Activated CD4-positive, alpha-beta memory T cell treated with anti-CD3 and anti-CD28 coated beads for 36 hours (primary cell): Measurements from ENCODE around the gene D2HGDH. TPM values are rescaled to one million over a fixed set of nuclear protein-coding genes. Genes with fewer than 3 reads are reported as not detected.
"Not testable (repeated sequence)": the region's sequence is repeated elsewhere in the genome, so short reads cannot be mapped to it uniquely, and the experiment has no call there.

Experiments
- CTCF ChIA-PET: fragments of 350-600 bp; sonication (Branson Sonifier 250); formaldehyde crosslinking; loops from one replicate; lab custom pipeline; 2021; ENCODE audit warnings: antibody characterized with exemption, inconsistent platforms; lab: Charles Lee
- POLR2A ChIA-PET: fragments of 350-600 bp; sonication (Branson Sonifier 250); formaldehyde crosslinking; loops from one replicate; lab custom pipeline; 2021; ENCODE audit warnings: antibody characterized with exemption; lab: Charles Lee
- DNase-seq: peaks from one replicate; pipeline ENCODE4 v3.0.0-alpha.2; 2020
- H3K27ac Mint-ChIP-seq: one replicate; pipeline ENCODE4 v1.8.0; 2021; ENCODE audit warnings: mixed read lengths
- H3K27me3 Mint-ChIP-seq: one replicate; pipeline ENCODE4 v1.8.0; 2021; ENCODE audit warnings: mixed read lengths
- H3K36me3 Mint-ChIP-seq: one replicate; pipeline ENCODE4 v1.8.0; 2021; ENCODE audit warnings: mixed read lengths
- H3K4me1 Mint-ChIP-seq: one replicate; pipeline ENCODE4 v1.8.0; 2021; ENCODE audit warnings: low read depth, mixed read lengths
- H3K4me3 Mint-ChIP-seq: one replicate; pipeline ENCODE4 v1.8.0; 2021; ENCODE audit warnings: mild to moderate bottlenecking, mixed read lengths
- H3K9me3 Mint-ChIP-seq: one replicate; pipeline ENCODE4 v1.8.0; 2021; ENCODE audit warnings: mixed read lengths
- intact Hi-C: fragments of 100-400 bp; cut with micrococcal nuclease; formaldehyde crosslinking; loops from one replicate; pipeline ENCODE4 v1.15.1; 2023
- total RNA-seq, 2 experiments: library from RNA; stranded (reverse); gene quantifications; one replicate each; pipeline ENCODE4 v1.2.3, GENCODE V29; 2021

Gene D2HGDH
- total RNA-seq, 2 experiments from 2014 or later: 27.5 to 28.2 TPM

GRCh38 chr2:241750076-241750840 lies 15.8 kb downstream of the D2HGDH start:
- intact Hi-C loops: no loop called here
- ChIA-PET POLR2A (no interaction called here), CTCF (no interaction called here)
- Mint-ChIP-seq H3K27me3 (no peaks in the 10 kb centered on the region), H3K36me3 (peaks cover 23% of the 10 kb centered on the region), H3K4me3 (no peak overlapping the region), H3K9me3 (no peaks in the 10 kb centered on the region), H3K27ac (no peak overlapping the region), H3K4me1 (no peaks in the 10 kb centered on the region)
- DNase-seq: no peak

- peaks cover 15% of the 10 kb centered on the region for H3K36me3 Mint-ChIP-seq
- H3K27me3 Mint-ChIP-seq: no peaks in the 10 kb centered on the region
- H3K4me3 Mint-ChIP-seq: no peak overlapping the region
- POLR2A ChIA-PET: no interaction called here
- CTCF ChIA-PET: no interaction called here
- H3K27ac Mint-ChIP-seq: no peak overlapping the region
- no peak for DNase-seq
- no peaks in the 10 kb centered on the region for H3K4me1 Mint-ChIP-seq
- no peaks in the 10 kb centered on the region for H3K9me3 Mint-ChIP-seq
- intact Hi-C loops: no loop called here
Measured at GRCh38 chr2:241751152-241751551, 16.7 kb downstream of the D2HGDH start.

- no peaks in the 10 kb centered on the region for H3K4me1 Mint-ChIP-seq
- DNase-seq: no peak
- no peak overlapping the region for H3K27ac Mint-ChIP-seq
- POLR2A ChIA-PET: no interaction called here
- intact Hi-C loops: no loop called here
- H3K36me3 Mint-ChIP-seq: peaks cover 15% of the 10 kb centered on the region
- H3K4me3 Mint-ChIP-seq: no peak overlapping the region
- H3K27me3 Mint-ChIP-seq: no peaks in the 10 kb centered on the region
- no peaks in the 10 kb centered on the region for H3K9me3 Mint-ChIP-seq
- CTCF ChIA-PET: no interaction called here
Measured at GRCh38 chr2:241751776-241752175, 17.3 kb downstream of the D2HGDH start.

GRCh38 chr2:241752253-241752652 lies 17.8 kb downstream of the D2HGDH start:
- Mint-ChIP-seq H3K27me3 (no peaks in the 10 kb centered on the region), H3K4me1 (no peaks in the 10 kb centered on the region), H3K4me3 (no peak overlapping the region), H3K9me3 (no peaks in the 10 kb centered on the region), H3K36me3 (peaks cover 14% of the 10 kb centered on the region), H3K27ac (no peak overlapping the region)
- CTCF ChIA-PET: no interaction called here
- POLR2A ChIA-PET: no interaction called here
- no peak for DNase-seq
- intact Hi-C loops: no loop called here

GRCh38 chr2:241752689-241753276 lies 18.4 kb downstream of the D2HGDH start:
- no peaks in the 10 kb centered on the region for H3K9me3 Mint-ChIP-seq
- H3K4me3 Mint-ChIP-seq: no peak overlapping the region
- POLR2A ChIA-PET: no interaction called here
- no peaks in the 10 kb centered on the region for H3K4me1 Mint-ChIP-seq
- DNase-seq: no peak
- H3K27me3 Mint-ChIP-seq: no peaks in the 10 kb centered on the region
- CTCF ChIA-PET: no interaction called here
- intact Hi-C loops: no loop called here
- H3K36me3 Mint-ChIP-seq: peaks cover 13% of the 10 kb centered on the region
- H3K27ac Mint-ChIP-seq: no peak overlapping the region

GRCh38 chr2:241753493-241753892 lies 19.1 kb downstream of the D2HGDH start:
- intact Hi-C loops: no loop called here
- Mint-ChIP-seq H3K4me1 (peaks cover 3% of the 10 kb centered on the region), H3K4me3 (no peak overlapping the region), H3K27me3 (no peaks in the 10 kb centered on the region), H3K27ac (no peak overlapping the region), H3K36me3 (peaks cover 15% of the 10 kb centered on the region), H3K9me3 (no peaks in the 10 kb centered on the region)
- no peak for DNase-seq
- ChIA-PET POLR2A (no interaction called here), CTCF (no interaction called here)

- Mint-ChIP-seq H3K4me3 (no peak overlapping the region), H3K9me3 (no peaks in the 10 kb centered on the region), H3K4me1 (peaks cover 6% of the 10 kb centered on the region), H3K27ac (no peak overlapping the region), H3K36me3 (peaks cover 16% of the 10 kb centered on the region), H3K27me3 (no peaks in the 10 kb centered on the region)
- no peak for DNase-seq
- ChIA-PET CTCF (no interaction called here), POLR2A (no interaction called here)
- intact Hi-C loops: no loop called here
Measured at GRCh38 chr2:241754042-241754441, 19.6 kb downstream of the D2HGDH start.

- Mint-ChIP-seq H3K36me3 (peaks cover 18% of the 10 kb centered on the region), H3K9me3 (peaks cover 2% of the 10 kb centered on the region), H3K27me3 (no peaks in the 10 kb centered on the region), H3K4me3 (no peak overlapping the region), H3K4me1 (peaks cover 13% of the 10 kb centered on the region), H3K27ac (no peak overlapping the region)
- intact Hi-C loops: no loop called here
- CTCF ChIA-PET: no interaction called here
- POLR2A ChIA-PET: no interaction called here
- no peak for DNase-seq
Measured at GRCh38 chr2:241755166-241755565, 20.7 kb downstream of the D2HGDH start.

- no peak for DNase-seq
- Mint-ChIP-seq H3K4me1 (peaks cover 14% of the 10 kb centered on the region), H3K9me3 (peaks cover 3% of the 10 kb centered on the region), H3K4me3 (no peak overlapping the region), H3K36me3 (peaks cover 20% of the 10 kb centered on the region), H3K27ac (no peak overlapping the region), H3K27me3 (no peaks in the 10 kb centered on the region)
- intact Hi-C loops: no loop called here
- POLR2A ChIA-PET: no interaction called here
- CTCF ChIA-PET: no interaction called here
Measured at GRCh38 chr2:241755777-241756176, 21.3 kb downstream of the D2HGDH start.

GRCh38 chr2:241759067-241759807 lies 24.8 kb downstream of the D2HGDH start:
- ChIA-PET CTCF (no interaction called here), POLR2A (no interaction called here)
- Mint-ChIP-seq H3K9me3 (peaks cover 5% of the 10 kb centered on the region), H3K36me3 (peaks cover 23% of the 10 kb centered on the region), H3K4me3 (peak overlapping the region; percentile 10), H3K4me1 (peaks cover 36% of the 10 kb centered on the region), H3K27ac (peak overlapping the region; percentile 49), H3K27me3 (no peaks in the 10 kb centered on the region)
- intact Hi-C loops: no loop called here
- no peak for DNase-seq

- CTCF ChIA-PET: not testable (repeated sequence)
Measured at GRCh38 chr2:241759893-241760292, 25.5 kb downstream of the D2HGDH start.

GRCh38 chr2:241760301-241760771 lies 25.9 kb downstream of the D2HGDH start:
- H3K36me3 Mint-ChIP-seq: peaks cover 22% of the 10 kb centered on the region
- ChIA-PET CTCF (interaction anchor here (0.6 kb wide), 1 partner anchor 27 kb away, joined by 3 read pairs; no protein-coding TSS in a partner anchor), POLR2A (interaction anchor here (0.6 kb wide), 1 partner anchor 84 kb away, joined by 4 read pairs; no protein-coding TSS in a partner anchor)
- DNase-seq: no peak
- H3K4me3 Mint-ChIP-seq: no peak overlapping the region
- no peak overlapping the region for H3K27ac Mint-ChIP-seq
- H3K4me1 Mint-ChIP-seq: peaks cover 39% of the 10 kb centered on the region
- H3K9me3 Mint-ChIP-seq: peaks cover 5% of the 10 kb centered on the region
- intact Hi-C loops: loop anchor here (5.0 kb wide), 1 partner anchor 102 kb away; no protein-coding TSS in a partner anchor
- H3K27me3 Mint-ChIP-seq: no peaks in the 10 kb centered on the region

More at GRCh38 chr2:241759893-241760292, 25.5 kb downstream of the D2HGDH start:
- POLR2A ChIA-PET, H3K9me3 Mint-ChIP-seq, H3K4me3 Mint-ChIP-seq, DNase-seq, H3K27me3 Mint-ChIP-seq: not testable (repeated sequence)
- intact Hi-C loops: loop anchor here (5.0 kb wide), 1 partner anchor 102 kb away; no protein-coding TSS in a partner anchor
- Mint-ChIP-seq H3K4me1 (peaks cover 39% of the 10 kb centered on the region), H3K36me3 (peaks cover 22% of the 10 kb centered on the region), H3K27ac (peak overlapping the region; percentile 49)
